Keratinocyte (primary cell): ENCODE data around the gene STAT3.

Experiments
- EZH2 ChIP-seq: IDR thresholded peaks from one replicate; pipeline ENCODE4 v1.6.1; 2012; ENCODE audit warnings: inconsistent platforms, mild to moderate bottlenecking, low read length, moderate library complexity
- TF ChIP-seq, protein P1 (sequence below), 3 experiments: IDR thresholded peaks in 1 of 3; conservative IDR thresholded peaks in 1 of 3; optimal IDR thresholded peaks in 1 of 3; 2 replicates in 2 of 3; 3 replicates in 1 of 3; pipeline versions ENCODE3 to v1.5.1; 2011; ENCODE audit warnings: low read length in 3 of 3, mild to moderate bottlenecking in 3 of 3, moderate library complexity in 2 of 3, control low read depth in 1 of 3, inconsistent platforms in 1 of 3; ENCODE audit not compliant: insufficient read depth in 2 of 3; ENCODE audit errors: extremely low read depth in 1 of 3

- TF ChIP-seq, protein P1, sequence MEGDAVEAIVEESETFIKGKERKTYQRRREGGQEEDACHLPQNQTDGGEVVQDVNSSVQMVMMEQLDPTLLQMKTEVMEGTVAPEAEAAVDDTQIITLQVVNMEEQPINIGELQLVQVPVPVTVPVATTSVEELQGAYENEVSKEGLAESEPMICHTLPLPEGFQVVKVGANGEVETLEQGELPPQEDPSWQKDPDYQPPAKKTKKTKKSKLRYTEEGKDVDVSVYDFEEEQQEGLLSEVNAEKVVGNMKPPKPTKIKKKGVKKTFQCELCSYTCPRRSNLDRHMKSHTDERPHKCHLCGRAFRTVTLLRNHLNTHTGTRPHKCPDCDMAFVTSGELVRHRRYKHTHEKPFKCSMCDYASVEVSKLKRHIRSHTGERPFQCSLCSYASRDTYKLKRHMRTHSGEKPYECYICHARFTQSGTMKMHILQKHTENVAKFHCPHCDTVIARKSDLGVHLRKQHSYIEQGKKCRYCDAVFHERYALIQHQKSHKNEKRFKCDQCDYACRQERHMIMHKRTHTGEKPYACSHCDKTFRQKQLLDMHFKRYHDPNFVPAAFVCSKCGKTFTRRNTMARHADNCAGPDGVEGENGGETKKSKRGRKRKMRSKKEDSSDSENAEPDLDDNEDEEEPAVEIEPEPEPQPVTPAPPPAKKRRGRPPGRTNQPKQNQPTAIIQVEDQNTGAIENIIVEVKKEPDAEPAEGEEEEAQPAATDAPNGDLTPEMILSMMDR (optimal IDR thresholded peaks at IDR 0.05 in 1 of 3, IDR thresholded peaks at IDR 0.05 in 1 of 3, conservative IDR thresholded peaks at IDR 0.05 in 1 of 3; ENCODE audit: extremely low read depth in 1 of 3, insufficient read depth in 2 of 3, low read length in 3 of 3): no peak
- no peak for TF ChIP-seq EZH2
These were observed 7.3 kb downstream of the STAT3 start for GRCh38 chr17:42380935-42381334.
